ENCODE data around the gene MYBPC2. TPM values are rescaled to one million over a fixed set of nuclear protein-coding genes. Genes with fewer than 3 reads are reported as not detected.

MYBPC2 gene
- total and polyA plus RNA-seq, 9 of the 15 experiments (the other 6 are each of a cell fraction or from before 2014, with no cell fraction given), result 0.01 to 0.14 (median 0.04) TPM; not detected in 6

GRCh38 chr19:50510121-50510670 is 77.5 kb downstream of the MYBPC2 start (continued):
- no peak for TF ChIP-seq ZBTB34 (CRISPR knock-in tag; IDR thresholded peaks at IDR 0.05)
- TF ChIP-seq USF1 (CRISPR knock-in tag; IDR thresholded peaks at IDR 0.05), result no peak
- peak; percentile 23; the same call in 1 of the 2 replicates for TF ChIP-seq ZBTB7A (IDR thresholded peaks at IDR 0.05; ENCODE audit: borderline replicate concordance, control insufficient read depth, low read depth, low read length)
- TF ChIP-seq SMARCC2 (IDR thresholded peaks at IDR 0.05; ENCODE audit: low read depth), result no peak
- TF ChIP-seq ARID4B (CRISPR knock-in tag; IDR thresholded peaks at IDR 0.05), result no peak
- TF ChIP-seq ZBTB33 (CRISPR knock-in tag; IDR thresholded peaks at IDR 0.05), result no peak

Measured in K562 (cell line).